ENCODE data around the gene MRPS10.

MRPS10 gene

DNA sequence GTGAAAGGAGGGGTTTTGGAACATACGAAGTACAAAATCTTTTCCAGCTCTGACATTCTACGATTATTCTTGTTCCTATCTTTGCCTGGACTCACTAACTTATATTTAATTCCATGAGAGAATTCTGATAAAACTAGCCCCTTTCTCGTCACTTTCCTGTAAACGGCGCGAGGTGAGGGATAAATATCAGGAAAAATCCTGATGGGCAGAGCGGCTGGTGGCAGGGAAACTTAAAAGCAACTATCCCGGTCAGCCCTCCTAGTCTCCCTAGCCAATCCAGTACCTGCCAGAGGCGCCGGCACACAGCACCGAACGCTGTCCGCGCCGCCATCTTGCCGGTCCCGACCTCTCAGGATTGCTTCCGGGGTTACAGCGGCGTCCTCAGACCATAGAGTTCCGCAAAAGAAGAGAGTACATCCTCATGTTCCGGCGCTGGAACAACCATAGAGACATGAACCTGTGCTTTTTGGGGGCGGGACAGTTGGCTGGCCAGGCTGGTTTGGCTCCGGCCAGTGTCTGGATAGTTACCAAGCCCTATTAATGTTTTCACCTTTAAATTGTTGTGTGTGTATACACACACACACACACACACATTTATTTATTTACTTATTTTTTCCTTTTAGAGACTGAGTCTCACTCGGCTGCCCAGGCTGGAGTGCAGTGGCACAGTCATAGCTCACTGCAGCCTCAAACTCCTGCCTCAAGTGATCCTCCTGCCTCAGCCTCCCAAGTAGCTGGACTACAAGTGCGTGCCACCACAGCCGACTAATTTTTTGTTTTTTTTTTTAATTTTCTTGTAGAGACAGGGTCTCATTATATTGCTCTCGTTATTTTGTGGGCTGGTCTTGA lies at the start of gene MRPS10:
Gene MRPS10, minus strand, starts transcription at position 343 of the 849 bp plus-strand sequence. Its CDS starts 12 bp downstream, at position 331.
- Histone ChIP-seq H3K9ac (ENCODE audit: low read length in 5 of 5) (peak within 1 kb of the TSS; percentile 92 to 98 (median 96)), H3K27ac (ENCODE audit: low read depth, low read length) (peak within 1 kb of the TSS; percentile 87), H3K27me3 (ENCODE audit: control insufficient read depth in 5 of 5, insufficient read depth in 4 of 5, low read length in 5 of 5) (no peaks in the 10 kb centered on the region), H3K36me3 (ENCODE audit: control insufficient read depth in 5 of 5, insufficient read depth in 5 of 5, low read length in 5 of 5) (peaks cover 8 to 14% (median 12%) of the 10 kb centered on the region in 5 donors), H3K4me1 (ENCODE audit: control insufficient read depth in 5 of 5, insufficient read depth in 5 of 5, low read length in 5 of 5) (peaks cover 0 to 21% (median 15%) of the 10 kb centered on the region in 5 donors), H3K9me3 (ENCODE audit: control insufficient read depth in 5 of 5, low read length in 5 of 5) (no peaks in the 10 kb centered on the region), H3K4me3 (ENCODE audit: low read depth in 1 of 5, low read length in 5 of 5) (peak within 1 kb of the TSS; percentile 84 to 98 (median 95))

DNA sequence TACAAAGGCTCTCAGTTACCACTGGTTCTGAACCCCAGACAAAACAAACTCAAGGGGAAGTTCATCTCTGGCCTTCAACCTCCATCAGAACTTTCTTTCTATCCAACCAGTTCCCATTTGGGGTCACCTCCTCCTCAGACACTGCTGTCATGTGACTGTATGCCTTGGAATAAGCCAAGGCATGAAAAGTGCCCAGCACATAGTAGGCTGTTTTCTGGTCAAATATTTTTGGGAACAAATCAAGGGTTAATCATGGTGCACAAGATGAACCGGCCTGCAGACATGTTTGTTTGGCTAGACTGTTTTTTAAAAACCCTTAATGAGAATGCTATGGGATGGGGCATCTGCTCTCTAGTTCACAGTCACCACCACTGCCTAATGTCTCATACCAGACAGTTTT lies 48.9 kb upstream of the MRPS10 start:
- Histone ChIP-seq H3K4me1 (ENCODE audit: control insufficient read depth in 5 of 5, insufficient read depth in 5 of 5, low read length in 5 of 5) (peaks cover 3 to 24% (median 16%) of the 10 kb centered on the region in 5 donors), H3K36me3 (ENCODE audit: control insufficient read depth in 5 of 5, insufficient read depth in 5 of 5, low read length in 5 of 5) (peaks cover 0 to 14% (median 9%) of the 10 kb centered on the region in 5 donors), H3K4me3 (ENCODE audit: low read depth in 1 of 5, low read length in 5 of 5) (no peak overlapping the region), H3K27ac (ENCODE audit: low read depth, low read length) (no peak overlapping the region), H3K27me3 (ENCODE audit: control insufficient read depth in 5 of 5, insufficient read depth in 4 of 5, low read length in 5 of 5) (no peaks in the 10 kb centered on the region), H3K9me3 (ENCODE audit: control insufficient read depth in 5 of 5, low read length in 5 of 5) (no peaks in the 10 kb centered on the region), H3K9ac (ENCODE audit: low read length in 5 of 5) (no peak overlapping the region)

GRCh38 chr6:42264852-42265390 lies 47.3 kb upstream of the MRPS10 start:
- H3K4me1 ChIP-seq (ENCODE audit: control insufficient read depth in 5 of 5, insufficient read depth in 5 of 5, low read length in 5 of 5), result peaks cover 5 to 39% (median 30%) of the 10 kb centered on the region in 5 donors
- no peak overlapping the region for H3K4me3 ChIP-seq (ENCODE audit: low read depth in 1 of 5, low read length in 5 of 5)
- H3K9me3 ChIP-seq (ENCODE audit: control insufficient read depth in 5 of 5, low read length in 5 of 5), result no peaks in the 10 kb centered on the region
- H3K27ac ChIP-seq (ENCODE audit: low read depth, low read length), result no peak overlapping the region
- H3K27me3 ChIP-seq (ENCODE audit: control insufficient read depth in 5 of 5, insufficient read depth in 4 of 5, low read length in 5 of 5), result no peaks in the 10 kb centered on the region
- no peak overlapping the region for H3K9ac ChIP-seq (ENCODE audit: low read length in 5 of 5)
- H3K36me3 ChIP-seq (ENCODE audit: control insufficient read depth in 5 of 5, insufficient read depth in 5 of 5, low read length in 5 of 5), result peaks cover 0 to 14% (median 9%) of the 10 kb centered on the region in 5 donors

DNA sequence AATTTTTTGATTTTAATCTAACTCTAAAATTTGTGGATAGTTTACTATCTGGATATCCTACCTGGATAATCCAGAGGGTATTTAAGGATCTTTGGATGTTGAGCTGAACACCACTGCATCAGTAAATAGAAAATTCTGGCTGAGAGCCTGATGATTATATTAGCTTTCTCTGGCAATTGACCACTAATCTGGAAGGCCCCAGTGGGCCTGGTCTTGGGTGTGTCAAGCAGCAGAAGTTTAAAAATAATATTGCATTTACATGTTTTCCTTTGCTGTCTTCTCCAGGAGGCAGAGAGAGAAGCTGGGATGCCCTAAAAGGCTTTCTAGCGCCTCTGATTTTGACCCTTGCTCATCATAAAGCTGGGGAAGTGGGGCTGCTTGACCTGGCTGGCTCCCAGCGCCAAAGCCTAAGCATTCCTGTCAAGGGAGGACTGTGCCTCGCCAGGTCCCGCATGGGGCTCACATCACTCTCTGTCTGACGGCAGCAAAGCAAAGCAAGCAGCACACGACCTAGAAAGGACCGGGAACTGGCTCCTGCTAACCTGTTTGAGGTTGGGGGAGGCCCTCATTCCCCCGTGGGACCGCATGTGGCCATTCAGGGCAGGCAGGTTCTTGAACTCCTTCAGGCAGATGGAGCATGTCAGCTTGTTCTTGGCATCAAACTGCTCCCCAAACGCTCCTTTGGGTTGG lies 46.6 kb upstream of the MRPS10 start:
- H3K36me3 ChIP-seq (ENCODE audit: control insufficient read depth in 5 of 5, insufficient read depth in 5 of 5, low read length in 5 of 5), result peaks cover 0 to 14% (median 7%) of the 10 kb centered on the region in 5 donors
- no peaks in the 10 kb centered on the region for H3K9me3 ChIP-seq (ENCODE audit: control insufficient read depth in 5 of 5, low read length in 5 of 5)
- H3K27ac ChIP-seq (ENCODE audit: low read depth, low read length), result no peak overlapping the region
- H3K9ac ChIP-seq (ENCODE audit: low read length in 5 of 5), result peak overlapping the region in 1 of 5 donors; percentile 15
- H3K27me3 ChIP-seq (ENCODE audit: control insufficient read depth in 5 of 5, insufficient read depth in 4 of 5, low read length in 5 of 5), result no peaks in the 10 kb centered on the region
- no peak overlapping the region for H3K4me3 ChIP-seq (ENCODE audit: low read depth in 1 of 5, low read length in 5 of 5)
- H3K4me1 ChIP-seq (ENCODE audit: control insufficient read depth in 5 of 5, insufficient read depth in 5 of 5, low read length in 5 of 5), result peaks cover 5 to 44% (median 35%) of the 10 kb centered on the region in 5 donors

- Histone ChIP-seq H3K4me1 (ENCODE audit: control insufficient read depth in 5 of 5, insufficient read depth in 5 of 5, low read length in 5 of 5) (peaks cover 5 to 48% (median 37%) of the 10 kb centered on the region in 5 donors), H3K36me3 (ENCODE audit: control insufficient read depth in 5 of 5, insufficient read depth in 5 of 5, low read length in 5 of 5) (peaks cover 0 to 6% (median 0%) of the 10 kb centered on the region in 5 donors), H3K4me3 (ENCODE audit: low read depth in 1 of 5, low read length in 5 of 5) (no peak overlapping the region), H3K27me3 (ENCODE audit: control insufficient read depth in 5 of 5, insufficient read depth in 4 of 5, low read length in 5 of 5) (no peaks in the 10 kb centered on the region), H3K9me3 (ENCODE audit: control insufficient read depth in 5 of 5, low read length in 5 of 5) (no peaks in the 10 kb centered on the region), H3K27ac (ENCODE audit: low read depth, low read length) (no peak overlapping the region), H3K9ac (ENCODE audit: low read length in 5 of 5) (no peak overlapping the region)
Observed at GRCh38 chr6:42263165-42263728, 45.6 kb upstream of the MRPS10 start.

GRCh38 chr6:42260972-42261371 lies 43.3 kb upstream of the MRPS10 start:
- no peaks in the 10 kb centered on the region for H3K9me3 ChIP-seq (ENCODE audit: control insufficient read depth in 5 of 5, low read length in 5 of 5)
- peaks cover 5 to 48% (median 37%) of the 10 kb centered on the region in 5 donors for H3K4me1 ChIP-seq (ENCODE audit: control insufficient read depth in 5 of 5, insufficient read depth in 5 of 5, low read length in 5 of 5)
- H3K4me3 ChIP-seq (ENCODE audit: low read depth in 1 of 5, low read length in 5 of 5), result peak overlapping the region; percentile 42 to 74 (median 62)
- no peaks in the 10 kb centered on the region for H3K27me3 ChIP-seq (ENCODE audit: control insufficient read depth in 5 of 5, insufficient read depth in 4 of 5, low read length in 5 of 5)
- H3K36me3 ChIP-seq (ENCODE audit: control insufficient read depth in 5 of 5, insufficient read depth in 5 of 5, low read length in 5 of 5), result peaks cover 0 to 12% (median 4%) of the 10 kb centered on the region in 5 donors
- H3K27ac ChIP-seq (ENCODE audit: low read depth, low read length), result peak overlapping the region; percentile 16
- no peak overlapping the region for H3K9ac ChIP-seq (ENCODE audit: low read length in 5 of 5)

GRCh38 chr6:42260396-42260888 lies 42.8 kb upstream of the MRPS10 start:
- Histone ChIP-seq H3K9ac (ENCODE audit: low read length in 5 of 5) (peak overlapping the region in 3 of 5 donors; percentile 25 to 54 (median 43)), H3K9me3 (ENCODE audit: control insufficient read depth in 5 of 5, low read length in 5 of 5) (no peaks in the 10 kb centered on the region), H3K4me3 (ENCODE audit: low read depth in 1 of 5, low read length in 5 of 5) (peak overlapping the region; percentile 42 to 74 (median 62)), H3K4me1 (ENCODE audit: control insufficient read depth in 5 of 5, insufficient read depth in 5 of 5, low read length in 5 of 5) (peaks cover 5 to 48% (median 37%) of the 10 kb centered on the region in 5 donors), H3K36me3 (ENCODE audit: control insufficient read depth in 5 of 5, insufficient read depth in 5 of 5, low read length in 5 of 5) (peaks cover 0 to 15% (median 5%) of the 10 kb centered on the region in 5 donors), H3K27ac (ENCODE audit: low read depth, low read length) (peak overlapping the region; percentile 27), H3K27me3 (ENCODE audit: control insufficient read depth in 5 of 5, insufficient read depth in 4 of 5, low read length in 5 of 5) (no peaks in the 10 kb centered on the region)

DNA sequence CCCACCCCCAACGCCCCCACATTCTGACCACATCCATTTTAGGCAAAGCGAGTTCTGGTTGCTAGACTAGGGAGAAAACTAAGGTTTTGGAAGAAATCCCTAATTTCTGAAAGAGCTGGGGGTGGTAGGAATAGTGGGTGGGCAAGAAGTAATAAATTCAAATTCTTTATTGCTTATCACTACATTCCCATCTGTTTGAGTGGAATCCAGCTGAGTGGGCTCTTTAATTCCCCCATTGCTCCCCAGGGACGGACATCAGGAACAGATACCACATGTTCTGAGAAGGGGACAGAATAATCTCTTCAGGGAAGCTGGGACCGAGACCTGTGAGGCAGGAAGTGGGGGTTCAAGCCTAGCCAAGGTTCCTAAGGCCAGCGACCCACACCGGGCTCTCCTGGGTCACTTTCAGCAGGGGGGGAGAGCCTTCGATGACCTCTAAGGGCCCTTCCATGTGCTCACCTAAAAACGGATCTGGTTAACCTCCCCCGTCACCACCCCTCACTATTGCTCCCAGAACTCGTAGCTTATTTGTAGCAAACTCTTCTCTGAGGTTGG lies 42.3 kb upstream of the MRPS10 start:
- Histone ChIP-seq H3K9ac (ENCODE audit: low read length in 5 of 5) (peak overlapping the region in 3 of 5 donors; percentile 25 to 54 (median 43)), H3K4me1 (ENCODE audit: control insufficient read depth in 5 of 5, insufficient read depth in 5 of 5, low read length in 5 of 5) (peaks cover 5 to 48% (median 37%) of the 10 kb centered on the region in 5 donors), H3K4me3 (ENCODE audit: low read depth in 1 of 5, low read length in 5 of 5) (peak overlapping the region; percentile 42 to 74 (median 62)), H3K9me3 (ENCODE audit: control insufficient read depth in 5 of 5, low read length in 5 of 5) (no peaks in the 10 kb centered on the region), H3K36me3 (ENCODE audit: control insufficient read depth in 5 of 5, insufficient read depth in 5 of 5, low read length in 5 of 5) (peaks cover 0 to 19% (median 5%) of the 10 kb centered on the region in 5 donors), H3K27ac (ENCODE audit: low read depth, low read length) (peak overlapping the region; percentile 27), H3K27me3 (ENCODE audit: control insufficient read depth in 5 of 5, insufficient read depth in 4 of 5, low read length in 5 of 5) (no peaks in the 10 kb centered on the region)

GRCh38 chr6:42259286-42259685 lies 41.6 kb upstream of the MRPS10 start:
- Histone ChIP-seq H3K4me1 (ENCODE audit: control insufficient read depth in 5 of 5, insufficient read depth in 5 of 5, low read length in 5 of 5) (peaks cover 3 to 42% (median 32%) of the 10 kb centered on the region in 5 donors), H3K27me3 (ENCODE audit: control insufficient read depth in 5 of 5, insufficient read depth in 4 of 5, low read length in 5 of 5) (no peaks in the 10 kb centered on the region), H3K4me3 (ENCODE audit: low read depth in 1 of 5, low read length in 5 of 5) (peak overlapping the region in 1 of 5 donors; percentile 74), H3K9ac (ENCODE audit: low read length in 5 of 5) (no peak overlapping the region), H3K9me3 (ENCODE audit: control insufficient read depth in 5 of 5, low read length in 5 of 5) (no peaks in the 10 kb centered on the region), H3K27ac (ENCODE audit: low read depth, low read length) (no peak overlapping the region), H3K36me3 (ENCODE audit: control insufficient read depth in 5 of 5, insufficient read depth in 5 of 5, low read length in 5 of 5) (peaks cover 0 to 26% (median 11%) of the 10 kb centered on the region in 5 donors)

Data from subcutaneous abdominal adipose tissue (tissue), 5 donors.